ENCODE measurements around the gene MYO1D.
"Not testable (repeated sequence)": the region's sequence is repeated elsewhere in the genome, so short reads cannot be mapped to it uniquely, and the experiment has no call there.

The MYO1D gene

GRCh38 chr17:32461498-32461852 is 415.4 kb downstream of the MYO1D start:
- DNase-seq (ENCODE audit: low read depth) = no peak

- no peak for DNase-seq (ENCODE audit: low read depth)
These were observed 416.9 kb downstream of the MYO1D start for GRCh38 chr17:32460054-32460453.

- DNase-seq (ENCODE audit: low read depth) = no peak
These were observed 418.6 kb downstream of the MYO1D start for GRCh38 chr17:32458371-32458770.

GRCh38 chr17:32453370-32453769 is 423.6 kb downstream of the MYO1D start:
- no peak for DNase-seq (ENCODE audit: low read depth)

- DNase-seq (ENCODE audit: low read depth) = no peak
These were observed 424.6 kb downstream of the MYO1D start for GRCh38 chr17:32452281-32452680.

- DNase-seq (ENCODE audit: low read depth) = no peak
These were observed 425.0 kb downstream of the MYO1D start for GRCh38 chr17:32451879-32452278.

GRCh38 chr17:32450379-32450778 is 426.5 kb downstream of the MYO1D start:
- not testable (repeated sequence) for DNase-seq (ENCODE audit: low read depth)

GRCh38 chr17:32449963-32450362 is 427.0 kb downstream of the MYO1D start:
- DNase-seq (ENCODE audit: low read depth) = no peak

GRCh38 chr17:32446949-32447348 is 430.0 kb downstream of the MYO1D start:
- no peak for DNase-seq (ENCODE audit: low read depth)

GRCh38 chr17:32445971-32446370 is 431.0 kb downstream of the MYO1D start:
- DNase-seq (ENCODE audit: low read depth) = no peak

GRCh38 chr17:32445497-32445896 is 431.4 kb downstream of the MYO1D start:
- DNase-seq (ENCODE audit: low read depth) = no peak

- DNase-seq (ENCODE audit: low read depth) = no peak
These were observed 431.9 kb downstream of the MYO1D start for GRCh38 chr17:32445074-32445415.

- DNase-seq (ENCODE audit: low read depth) = peak; percentile 99
These were observed 432.4 kb downstream of the MYO1D start, which contains the start of gene PSMD11 for GRCh38 chr17:32444301-32445073. TSS of gene PSMD11 (plus strand) at chr17:32444510. CDS start at chr17:32444524, 14 bp downstream.

- no peak for DNase-seq (ENCODE audit: low read depth)
These were observed 433.1 kb downstream of the MYO1D start for GRCh38 chr17:32443827-32444300.
